Fibroblast of gingiva (primary cell): Measurements from ENCODE around the gene OCSTAMP.
A peak's percentile ranks its signal among the peaks of the same experiment; 100 is the strongest.

ENCODE experiments used
- DNase-seq: peaks from one replicate; pipeline ENCODE4 v3.0.0-alpha.2; 2011; ENCODE audit warnings: low read depth

Gene OCSTAMP

GRCh38 chr20:46553926-46554325, 3.5 kb upstream of the OCSTAMP start:
- no peak for DNase-seq

GRCh38 chr20:46552460-46553420, 2.3 kb upstream of the OCSTAMP start:
- DNase-seq: no peak

GRCh38 chr20:46551522-46552381, 1.3 kb upstream of the OCSTAMP start:
- DNase-seq: no peak

GRCh38 chr20:46549188-46549972, 1.1 kb downstream of the OCSTAMP start:
- no peak for DNase-seq

- no peak for DNase-seq
Measured at GRCh38 chr20:46548688-46549087, 1.8 kb downstream of the OCSTAMP start.

- no peak for DNase-seq
Measured at GRCh38 chr20:46547995-46548394, 2.5 kb downstream of the OCSTAMP start.

- DNase-seq: no peak
Measured at GRCh38 chr20:46546936-46547335, 3.5 kb downstream of the OCSTAMP start.

GRCh38 chr20:46546298-46546697, 4.2 kb downstream of the OCSTAMP start:
- no peak for DNase-seq

GRCh38 chr20:46545827-46546138, 4.7 kb downstream of the OCSTAMP start:
- DNase-seq: no peak

GRCh38 chr20:46545077-46545826, 5.2 kb downstream of the OCSTAMP start:
- no peak for DNase-seq

GRCh38 chr20:46544576-46544975, 5.9 kb downstream of the OCSTAMP start:
- DNase-seq: no peak

GRCh38 chr20:46543959-46544358, 6.5 kb downstream of the OCSTAMP start:
- no peak for DNase-seq

- DNase-seq: no peak
Measured at GRCh38 chr20:46543033-46543432, 7.4 kb downstream of the OCSTAMP start.

- DNase-seq: no peak
Measured at GRCh38 chr20:46541229-46541935, 9.1 kb downstream of the OCSTAMP start.

GRCh38 chr20:46539113-46539512, 11.3 kb downstream of the OCSTAMP start:
- DNase-seq: no peak

GRCh38 chr20:46530640-46531039, 19.8 kb downstream of the OCSTAMP start:
- no peak for DNase-seq

- DNase-seq: no peak
Measured at GRCh38 chr20:46523696-46524328, 26.6 kb downstream of the OCSTAMP start.

- no peak for DNase-seq
Measured at GRCh38 chr20:46523108-46523507, 27.3 kb downstream of the OCSTAMP start.

GRCh38 chr20:46520976-46521579, 29.4 kb downstream of the OCSTAMP start:
- peak; percentile 41 for DNase-seq

GRCh38 chr20:46520540-46520939, 29.9 kb downstream of the OCSTAMP start:
- DNase-seq: no peak
